GM12864 (cell line): Measurements from ENCODE around the gene SMIM38.

Experiments used
- DNase-seq: peaks from one replicate; pipeline ENCODE4 v3.0.0-alpha.2; 2011; ENCODE audit warnings: low read depth
- H3K4me3 ChIP-seq: 2 replicates; pipeline ENCODE4 v1.5.1; 2011; ENCODE audit warnings: mild to moderate bottlenecking, low read depth, low read length, control low read depth
- CTCF ChIP-seq: IDR thresholded peaks from 2 replicates; pipeline ENCODE4 v1.5.1; 2011; ENCODE audit warnings: low read depth, mild to moderate bottlenecking, moderate library complexity, low read length, control low read depth, inconsistent platforms; ENCODE audit errors: missing control alignments

SMIM38 gene

GRCh38 chr11:69160296-69161116, 4.8 kb downstream of the SMIM38 start:
- TF ChIP-seq CTCF = no peak
- H3K4me3 ChIP-seq = no peak overlapping the region
- DNase-seq = no peak

GRCh38 chr11:69161117-69161407, 5.3 kb downstream of the SMIM38 start:
- H3K4me3 ChIP-seq = no peak overlapping the region
- no peak for DNase-seq
- TF ChIP-seq CTCF = no peak

GRCh38 chr11:69162505-69162904, 6.8 kb downstream of the SMIM38 start:
- H3K4me3 ChIP-seq = no peak overlapping the region
- TF ChIP-seq CTCF = no peak
- no peak for DNase-seq

GRCh38 chr11:69163842-69164241, 8.1 kb downstream of the SMIM38 start:
- no peak for DNase-seq
- TF ChIP-seq CTCF = no peak
- H3K4me3 ChIP-seq = no peak overlapping the region

- no peak for DNase-seq
- TF ChIP-seq CTCF = no peak
- no peak overlapping the region for H3K4me3 ChIP-seq
Measured at GRCh38 chr11:69164824-69165223, 9.1 kb downstream of the SMIM38 start.

- H3K4me3 ChIP-seq = no peak overlapping the region
- no peak for TF ChIP-seq CTCF
- DNase-seq = no peak
Measured at GRCh38 chr11:69165775-69166174, 10.0 kb downstream of the SMIM38 start.
